Hepatocyte (in vitro differentiated cells): ENCODE measurements around the gene IRF7.

ENCODE experiments used
- EZH2 ChIP-seq: fragments of 200-600 bp; sonication (generic); IDR thresholded peaks from 2 replicates; pipeline ENCODE4 v1.6.1; 2016; ENCODE audit warnings: antibody characterized with exemption, mild to moderate bottlenecking, borderline replicate concordance
- TF ChIP-seq, protein P1 (sequence below): fragments of 200-600 bp; sonication (generic); IDR thresholded peaks from 2 replicates; pipeline ENCODE4 v1.5.1; 2016; ENCODE audit warnings: antibody characterized with exemption, mild to moderate bottlenecking; ENCODE audit not compliant: poor library complexity

- TF ChIP-seq, protein P1, sequence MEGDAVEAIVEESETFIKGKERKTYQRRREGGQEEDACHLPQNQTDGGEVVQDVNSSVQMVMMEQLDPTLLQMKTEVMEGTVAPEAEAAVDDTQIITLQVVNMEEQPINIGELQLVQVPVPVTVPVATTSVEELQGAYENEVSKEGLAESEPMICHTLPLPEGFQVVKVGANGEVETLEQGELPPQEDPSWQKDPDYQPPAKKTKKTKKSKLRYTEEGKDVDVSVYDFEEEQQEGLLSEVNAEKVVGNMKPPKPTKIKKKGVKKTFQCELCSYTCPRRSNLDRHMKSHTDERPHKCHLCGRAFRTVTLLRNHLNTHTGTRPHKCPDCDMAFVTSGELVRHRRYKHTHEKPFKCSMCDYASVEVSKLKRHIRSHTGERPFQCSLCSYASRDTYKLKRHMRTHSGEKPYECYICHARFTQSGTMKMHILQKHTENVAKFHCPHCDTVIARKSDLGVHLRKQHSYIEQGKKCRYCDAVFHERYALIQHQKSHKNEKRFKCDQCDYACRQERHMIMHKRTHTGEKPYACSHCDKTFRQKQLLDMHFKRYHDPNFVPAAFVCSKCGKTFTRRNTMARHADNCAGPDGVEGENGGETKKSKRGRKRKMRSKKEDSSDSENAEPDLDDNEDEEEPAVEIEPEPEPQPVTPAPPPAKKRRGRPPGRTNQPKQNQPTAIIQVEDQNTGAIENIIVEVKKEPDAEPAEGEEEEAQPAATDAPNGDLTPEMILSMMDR: no peak
- no peak for TF ChIP-seq EZH2
Measured at GRCh38 chr11:610146-610801, 5.5 kb downstream of the IRF7 start.
